GOT3 (cell line): ENCODE data around the gene SPG7.
"Not testable (repeated sequence)": the region's sequence is repeated elsewhere in the genome, so short reads cannot be mapped to it uniquely, and the experiment has no call there.

Experiments used
- DNase-seq: peaks from one replicate; lab custom pipeline; 2025; ENCODE audit warnings: mixed read lengths; lab: John Stamatoyannopoulos, UW

Gene SPG7

GRCh38 chr16:89581045-89581695 lies 73.0 kb downstream of the SPG7 start:
- peak; percentile 47 for DNase-seq

- DNase-seq, result no peak
These were observed 73.8 kb downstream of the SPG7 start for GRCh38 chr16:89581861-89582563.

GRCh38 chr16:89582614-89583196 lies 74.5 kb downstream of the SPG7 start:
- no peak for DNase-seq

DNA sequence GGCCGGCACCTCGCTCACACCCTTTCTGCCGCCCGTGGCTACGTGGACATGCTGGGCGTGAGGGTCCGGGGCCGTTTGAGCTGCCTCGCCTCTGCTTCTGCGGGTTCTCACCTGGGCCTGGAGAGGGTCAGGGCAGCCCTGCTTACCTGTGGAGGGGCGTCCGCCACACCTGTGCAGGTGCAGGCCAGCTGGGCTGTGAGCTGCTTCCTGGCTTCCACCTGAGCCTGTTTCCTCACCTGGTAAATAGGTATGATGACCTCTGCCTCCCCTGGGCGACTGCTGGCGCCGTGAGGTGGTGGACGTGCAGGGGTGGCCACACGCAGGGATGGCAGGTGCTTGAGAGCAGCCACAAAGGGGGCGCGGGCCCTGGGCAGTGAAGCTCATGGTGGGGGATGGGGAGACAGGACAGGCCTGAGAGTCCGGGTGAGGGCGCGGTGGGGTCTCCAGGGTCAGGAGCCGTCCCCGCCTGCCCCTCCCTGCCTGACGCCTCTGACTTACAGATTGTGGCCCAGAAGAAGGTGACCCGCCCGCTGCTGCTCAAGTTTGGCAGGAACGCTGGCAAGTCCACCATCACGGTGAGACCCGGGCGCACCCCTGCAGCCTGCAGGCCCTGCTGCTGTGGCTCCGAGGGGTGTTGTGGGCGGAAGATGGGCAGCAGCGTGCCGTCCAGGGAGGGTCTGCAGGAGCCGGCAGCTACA lies 75.1 kb downstream of the SPG7 start:
- DNase-seq, result no peak

- no peak for DNase-seq
These were observed 75.9 kb downstream of the SPG7 start for GRCh38 chr16:89583895-89584644.

- no peak for DNase-seq
These were observed 76.8 kb downstream of the SPG7 start for GRCh38 chr16:89584768-89585549.

DNA sequence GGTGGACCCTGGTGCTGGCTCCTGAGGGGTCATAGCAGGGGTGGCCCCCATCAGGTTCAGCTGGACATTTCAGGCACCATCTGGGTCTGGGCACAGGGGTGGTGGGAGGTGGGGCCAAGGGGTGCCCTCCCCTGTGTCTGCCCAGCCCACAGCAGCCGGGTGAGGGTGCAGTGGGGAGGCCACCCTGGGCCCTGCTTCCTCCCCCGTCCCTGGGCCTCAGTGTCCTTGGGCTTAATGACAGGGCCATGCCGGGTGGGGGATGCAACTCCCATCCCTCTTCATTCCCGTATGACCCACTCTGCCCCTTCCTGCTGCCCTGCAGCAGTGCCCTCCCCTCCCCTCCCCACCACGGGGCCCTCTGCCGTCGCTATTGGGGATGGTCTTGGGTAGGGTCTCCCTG lies 78.0 kb downstream of the SPG7 start:
- DNase-seq, result no peak

DNA sequence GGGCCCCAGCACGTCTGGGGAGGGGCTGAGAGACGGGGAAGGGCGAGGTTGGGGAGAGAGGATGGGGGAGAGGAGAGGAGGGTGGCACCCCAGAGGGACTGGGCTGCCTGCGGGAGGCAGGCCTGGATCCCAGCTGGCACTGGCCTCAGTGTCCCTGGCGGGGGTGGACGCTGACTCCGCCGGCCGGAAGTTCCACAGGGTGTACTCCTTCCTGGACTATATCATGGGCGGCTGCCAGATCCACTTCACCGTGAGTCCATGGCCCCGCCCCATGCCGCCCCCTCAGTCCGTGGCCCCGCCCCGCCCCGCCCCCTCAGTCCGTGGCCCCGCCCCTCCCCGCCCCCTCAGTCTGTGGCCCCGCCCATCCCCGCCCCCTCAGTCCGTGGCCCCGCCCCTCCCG lies 78.7 kb downstream of the SPG7 start:
- DNase-seq, result no peak

DNA sequence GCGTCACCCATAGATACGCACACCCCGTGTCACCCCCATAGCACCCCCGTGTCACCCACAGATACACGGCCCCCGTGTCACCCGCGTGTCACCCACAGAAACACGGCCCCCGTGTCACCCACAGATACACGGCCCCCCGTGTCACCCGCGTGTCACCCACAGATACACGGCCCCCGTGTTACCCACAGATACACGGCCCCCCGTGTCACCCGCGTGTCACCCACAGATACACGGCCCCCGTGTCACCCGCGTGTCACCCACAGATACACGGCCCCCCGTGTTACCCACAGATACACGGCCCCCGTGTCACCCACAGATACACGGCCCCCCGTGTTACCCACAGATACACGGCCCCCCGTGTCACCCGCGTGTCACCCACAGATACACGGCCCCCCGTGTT lies 79.5 kb downstream of the SPG7 start:
- not testable (repeated sequence) for DNase-seq

GRCh38 chr16:89588413-89589109 lies 80.4 kb downstream of the SPG7 start:
- no peak for DNase-seq

GRCh38 chr16:89589241-89589926 lies 81.2 kb downstream of the SPG7 start:
- DNase-seq, result no peak

GRCh38 chr16:89593841-89594240 lies 85.6 kb downstream of the SPG7 start:
- no peak for DNase-seq

- no peak for DNase-seq
These were observed 87.3 kb downstream of the SPG7 start for GRCh38 chr16:89595330-89596060.

DNA sequence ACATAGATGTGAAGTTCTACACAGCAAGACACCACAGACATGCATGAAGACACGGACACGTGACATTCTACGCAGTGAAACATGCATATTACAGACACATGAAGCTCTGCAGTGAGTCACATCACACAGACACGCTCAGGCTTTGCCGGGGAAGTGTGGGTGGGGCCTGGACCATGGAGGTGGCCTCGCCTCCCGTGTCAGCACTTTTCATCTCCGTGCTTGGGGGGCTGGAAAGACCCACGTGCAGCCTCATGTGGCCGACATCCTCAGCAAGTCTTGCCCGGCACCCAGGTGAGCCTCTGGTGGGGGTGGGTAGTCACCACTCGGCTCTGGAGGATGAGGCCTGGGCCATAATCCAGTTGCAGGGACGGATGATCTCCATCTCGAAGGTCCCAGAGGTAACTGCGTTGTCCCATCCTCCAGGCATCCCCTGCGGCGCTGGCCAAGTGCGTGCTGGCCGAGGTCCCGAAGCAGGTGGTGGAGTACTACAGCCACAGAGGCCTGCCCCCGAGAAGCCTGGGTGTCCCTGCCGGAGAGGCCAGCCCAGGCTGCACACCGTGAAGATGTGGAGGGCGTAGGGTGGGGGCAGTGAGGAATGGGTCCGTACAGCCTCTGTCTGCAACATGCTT lies 88.0 kb downstream of the SPG7 start:
- DNase-seq, result no peak

GRCh38 chr16:89596957-89597649 lies 88.9 kb downstream of the SPG7 start:
- no peak for DNase-seq

DNA sequence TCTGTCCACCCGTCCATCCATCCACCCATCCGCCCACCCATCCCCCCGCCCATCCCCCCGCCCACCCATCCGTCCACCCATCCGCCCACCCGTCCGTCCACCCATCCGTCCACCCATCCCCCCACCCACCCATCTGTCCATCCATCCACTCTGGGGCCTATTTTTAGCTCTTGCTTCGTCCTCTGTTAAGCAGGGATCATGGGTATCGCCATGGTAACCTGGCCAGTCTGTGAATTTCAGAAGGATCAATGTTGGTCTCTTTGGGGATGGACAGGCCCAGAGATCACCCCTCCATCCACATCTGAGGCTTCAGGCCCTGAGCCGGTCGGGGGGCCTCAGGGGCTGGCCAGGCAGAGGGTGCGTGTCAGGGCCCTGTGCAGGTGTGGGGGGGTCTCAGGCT lies 90.0 kb downstream of the SPG7 start:
- no peak for DNase-seq

GRCh38 chr16:89599451-89599858 lies 91.3 kb downstream of the SPG7 start:
- no peak for DNase-seq

DNA sequence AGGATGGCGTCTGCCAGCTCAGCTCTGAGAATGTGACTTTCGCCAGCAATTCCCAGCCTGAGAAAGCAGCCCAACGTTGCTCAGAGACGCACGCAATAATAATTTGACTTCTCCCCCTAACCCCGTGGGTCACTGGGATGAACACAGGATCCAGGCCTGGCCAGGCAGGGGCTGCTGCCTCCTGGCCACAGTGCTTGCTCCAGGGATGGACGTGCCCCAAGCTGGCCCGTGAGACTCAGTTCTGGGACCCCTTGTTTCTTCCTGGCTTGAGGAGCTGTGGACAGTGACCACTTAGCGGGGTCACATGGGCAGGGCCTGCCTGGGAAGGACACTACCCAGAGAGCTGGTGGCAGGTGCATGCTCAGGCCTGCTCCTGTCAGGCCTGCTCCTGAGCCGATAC lies 91.7 kb downstream of the SPG7 start:
- no peak for DNase-seq
